NCI-H2107 (cell line): ENCODE data around the gene KCNH8.
"Not testable (repeated sequence)": the region's sequence is repeated elsewhere in the genome, so short reads cannot be mapped to it uniquely, and the experiment has no call there.

Experiments
- DNase-seq: peaks from one replicate; lab custom pipeline; 2025; lab: John Stamatoyannopoulos, UW

Gene KCNH8

GRCh38 chr3:19173945-19174344, 25.6 kb downstream of the KCNH8 start:
- DNase-seq = no peak

DNA sequence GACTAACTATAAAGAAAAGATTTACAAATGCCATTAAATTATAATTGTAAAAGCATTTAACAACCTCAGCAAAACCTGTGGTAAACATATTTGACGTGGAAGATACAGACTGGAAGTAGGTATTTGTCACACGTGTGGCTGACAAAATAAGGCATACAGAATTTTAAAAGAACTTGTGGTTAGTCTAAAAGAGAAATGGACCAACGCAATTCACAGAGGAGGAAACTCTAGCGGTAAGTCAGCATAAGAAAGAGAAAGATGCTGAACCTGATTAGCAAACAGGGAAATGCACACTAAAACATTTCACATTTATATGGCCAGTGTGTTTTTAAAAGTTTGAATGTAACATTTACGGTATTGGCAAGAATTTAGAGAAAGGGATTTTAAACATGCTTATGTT, 35.3 kb downstream of the KCNH8 start:
- no peak for DNase-seq

DNA sequence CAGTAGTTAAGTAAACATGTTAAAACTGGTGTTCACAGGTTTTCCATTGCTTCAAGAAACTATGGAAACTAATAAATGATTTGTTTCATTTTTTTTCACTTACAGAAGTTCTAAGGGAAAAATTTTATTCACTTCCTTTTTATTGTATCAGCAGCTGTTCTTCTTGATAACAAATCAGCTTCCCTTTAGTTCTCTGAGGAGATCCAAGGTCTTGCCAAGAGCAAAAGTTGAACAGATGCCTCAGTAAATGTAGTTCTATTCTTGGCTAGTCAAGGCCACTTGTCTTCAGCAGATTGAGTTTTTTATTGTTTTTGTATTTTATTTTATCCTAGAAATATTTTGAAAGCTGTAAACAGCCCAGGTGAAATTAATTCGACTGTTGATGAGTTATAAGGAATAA, 41.8 kb downstream of the KCNH8 start:
- no peak for DNase-seq

- DNase-seq = no peak
Measured at GRCh38 chr3:19190602-19191001, 42.3 kb downstream of the KCNH8 start.

DNA sequence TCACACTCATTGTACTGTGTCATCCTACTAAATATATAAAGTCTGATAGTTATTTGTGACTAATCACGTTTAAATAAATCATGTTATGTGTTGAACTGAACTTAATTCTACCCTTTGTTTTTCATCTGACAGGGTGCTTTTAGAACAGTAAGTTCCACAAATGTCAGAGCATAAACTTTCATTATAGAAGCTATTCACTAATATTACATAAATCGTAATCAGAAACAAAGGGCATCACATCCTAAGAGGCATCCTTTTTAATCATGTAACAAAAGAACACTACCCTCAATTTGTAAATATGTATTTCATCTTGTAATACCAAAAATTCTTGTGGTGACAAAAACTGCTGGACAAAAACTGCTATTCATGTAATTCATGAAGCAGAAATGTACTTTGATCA, 50.8 kb downstream of the KCNH8 start:
- no peak for DNase-seq

DNA sequence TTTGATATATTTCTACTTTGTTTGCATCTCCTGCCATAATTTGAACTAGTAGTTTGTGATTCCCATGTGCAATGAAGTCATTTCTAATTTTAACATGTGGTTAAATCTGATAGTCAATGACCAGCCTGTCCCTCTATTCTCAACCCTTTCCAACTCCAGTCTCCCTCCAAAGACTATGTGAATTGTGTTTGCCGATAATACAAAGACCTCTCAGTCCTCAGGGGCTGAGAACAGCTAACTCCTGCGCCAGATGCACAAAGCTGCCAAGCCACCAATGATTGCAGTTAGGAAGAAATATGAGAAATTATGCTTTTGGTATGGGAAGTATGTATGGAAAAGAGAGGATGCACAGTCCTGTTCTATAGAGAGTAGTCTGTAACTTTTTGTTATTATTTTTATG, 54.0 kb downstream of the KCNH8 start:
- no peak for DNase-seq

- no peak for DNase-seq
Measured at GRCh38 chr3:19202754-19203153, 54.4 kb downstream of the KCNH8 start.

GRCh38 chr3:19206540-19206939, 58.2 kb downstream of the KCNH8 start:
- DNase-seq = no peak

DNA sequence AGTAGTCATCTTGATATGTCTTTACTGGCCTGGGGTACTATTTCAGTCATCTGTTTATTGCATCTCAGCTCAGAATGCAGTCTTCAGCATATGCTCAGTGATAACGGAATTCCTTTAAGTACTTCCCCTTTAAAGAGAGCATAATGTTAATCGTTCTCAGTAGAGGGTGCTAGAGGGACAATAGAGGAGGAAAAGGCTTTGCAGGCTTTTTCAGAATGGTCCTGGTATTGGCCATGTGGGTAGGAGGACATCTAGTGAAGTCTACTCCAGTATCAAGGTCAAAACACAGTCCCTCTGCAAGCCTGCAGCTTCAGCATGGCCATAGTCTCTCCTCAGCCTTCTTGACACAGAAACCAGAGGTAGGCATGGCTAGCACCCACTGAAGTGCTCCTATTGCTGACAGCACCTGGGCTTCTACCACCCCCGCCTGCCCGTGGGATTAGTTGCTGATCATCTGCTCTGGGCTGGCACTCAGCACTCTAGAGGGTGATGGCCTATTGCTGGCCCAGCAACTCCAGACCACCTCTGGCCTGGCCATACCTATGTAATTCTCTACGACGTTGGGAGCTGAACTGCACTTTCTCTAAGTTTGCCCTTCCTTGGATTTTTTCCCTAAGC, 65.4 kb downstream of the KCNH8 start:
- DNase-seq = no peak

- DNase-seq = no peak
Measured at GRCh38 chr3:19215427-19215826, 67.1 kb downstream of the KCNH8 start.

- DNase-seq = no peak
Measured at GRCh38 chr3:19216669-19217337, 68.5 kb downstream of the KCNH8 start.

DNA sequence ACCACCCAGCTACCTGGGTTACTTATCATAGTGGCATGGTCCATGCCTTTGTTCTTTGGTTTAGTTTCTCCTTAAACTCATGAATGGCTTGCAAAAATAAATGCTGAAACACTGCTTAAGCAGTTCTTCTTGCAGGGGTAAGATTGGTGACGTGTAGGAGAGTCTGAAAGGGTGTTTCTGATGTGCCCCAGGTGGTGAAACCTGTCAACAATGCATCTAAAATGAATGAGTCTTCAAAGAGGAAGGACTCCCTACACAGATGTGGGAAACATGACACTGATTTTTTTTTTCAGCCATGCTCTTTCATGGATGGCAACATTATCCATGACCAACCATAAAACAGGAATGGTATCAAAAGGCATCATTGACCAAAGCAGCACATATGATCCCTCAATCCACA, 72.0 kb downstream of the KCNH8 start:
- no peak for DNase-seq

- no peak for DNase-seq
Measured at GRCh38 chr3:19221081-19221480, 72.8 kb downstream of the KCNH8 start.

GRCh38 chr3:19226479-19226878, 78.2 kb downstream of the KCNH8 start:
- no peak for DNase-seq

DNA sequence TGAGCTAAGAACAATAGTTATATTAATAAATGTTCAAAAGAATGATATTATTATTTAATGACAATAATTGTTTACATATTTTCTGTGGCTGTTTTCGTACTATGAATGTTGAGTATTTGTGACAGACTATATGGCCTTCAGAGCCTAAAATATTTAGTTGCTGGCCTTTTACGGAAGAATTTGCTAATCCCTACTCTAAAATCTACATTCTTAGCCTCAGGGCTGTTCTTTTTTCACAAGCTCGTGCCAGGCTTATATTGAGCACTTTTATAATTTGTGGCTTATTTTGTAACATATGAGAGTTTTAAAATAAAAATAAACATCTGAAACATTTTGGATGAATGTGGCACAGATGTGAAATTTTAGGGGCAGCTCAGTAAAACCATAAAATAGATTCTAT, 79.9 kb downstream of the KCNH8 start:
- no peak for DNase-seq

DNA sequence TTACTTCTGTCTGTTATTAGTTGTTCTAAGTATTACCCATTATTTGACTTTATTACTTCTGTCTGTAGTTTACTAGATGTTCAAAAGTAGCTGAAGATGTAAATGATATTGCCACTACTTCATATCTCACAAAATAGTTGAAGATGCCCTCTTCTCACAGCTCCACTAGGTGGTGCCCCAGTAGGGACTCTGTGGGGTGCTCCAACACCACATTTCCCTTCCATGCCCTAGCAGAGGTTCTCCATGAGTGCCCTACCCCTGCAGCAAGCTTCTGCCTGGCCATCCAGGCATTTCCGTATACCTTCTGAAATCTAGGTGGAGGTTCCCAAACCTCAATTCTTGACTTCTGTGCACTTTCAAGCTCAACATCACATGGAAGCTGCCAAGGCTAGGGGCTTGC, 80.8 kb downstream of the KCNH8 start:
- DNase-seq = no peak

DNA sequence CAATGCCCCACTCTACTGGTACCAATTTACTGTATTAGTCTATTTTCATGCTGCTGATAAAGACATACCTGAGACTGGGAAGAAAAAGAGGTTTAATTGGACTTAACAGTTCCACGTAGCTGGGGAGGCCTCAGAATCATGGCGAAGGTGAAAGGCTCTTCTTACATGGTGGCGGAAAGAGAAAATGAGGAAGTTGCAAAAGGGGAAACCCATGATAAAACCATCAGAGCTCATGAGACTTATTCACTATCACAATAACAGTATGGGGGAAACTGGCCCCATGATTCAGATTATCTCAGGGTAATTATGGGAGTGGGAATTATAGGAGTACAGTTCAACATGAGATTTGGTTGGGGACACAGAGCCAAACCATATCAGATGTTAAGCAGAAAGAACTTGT, 81.6 kb downstream of the KCNH8 start:
- not testable (repeated sequence) for DNase-seq

GRCh38 chr3:19231792-19232461, 83.6 kb downstream of the KCNH8 start:
- DNase-seq = no peak

DNA sequence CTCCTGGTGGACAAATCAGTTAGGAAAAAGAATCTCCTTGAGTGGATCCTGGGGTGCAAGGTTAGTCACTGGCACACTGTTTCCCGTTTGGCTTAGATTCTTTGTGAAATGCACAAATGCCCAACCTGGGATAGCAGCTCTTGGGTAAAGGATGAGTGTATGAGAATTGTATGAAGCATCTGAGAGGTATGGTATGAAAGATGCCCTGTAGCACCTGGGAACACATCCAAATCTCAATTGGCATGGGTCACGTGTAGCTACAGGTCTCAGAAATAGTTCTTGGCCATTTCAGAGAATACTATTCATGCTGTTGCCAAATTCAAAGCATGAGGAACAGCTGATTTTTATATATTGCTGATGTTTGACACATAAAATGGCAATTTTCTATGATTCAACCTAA, 84.3 kb downstream of the KCNH8 start:
- DNase-seq = no peak

GRCh38 chr3:19233882-19234784, 85.8 kb downstream of the KCNH8 start:
- not testable (repeated sequence) for DNase-seq

DNA sequence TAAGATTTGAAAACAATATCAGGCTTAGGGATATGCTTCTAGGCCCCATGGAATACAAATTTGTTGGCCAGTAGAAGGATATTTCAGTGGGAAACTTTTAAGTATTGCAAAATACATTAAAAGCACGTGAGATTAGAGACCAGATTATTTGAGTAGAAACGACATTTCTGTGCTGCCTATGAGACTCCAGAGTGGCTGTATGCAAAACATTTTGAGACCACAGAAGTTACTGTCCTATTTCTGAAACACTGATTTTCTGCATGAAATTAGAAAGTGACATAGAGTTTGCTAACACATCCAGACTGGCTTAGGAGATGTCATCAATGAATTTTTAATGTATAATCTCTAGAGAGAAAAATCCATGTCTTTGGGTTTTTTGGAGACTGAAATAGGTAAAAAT, 99.8 kb downstream of the KCNH8 start:
- DNase-seq = no peak

GRCh38 chr3:19248767-19249166, 100.5 kb downstream of the KCNH8 start:
- DNase-seq = no peak
